ENCODE data around the gene DISC1. TPM values are rescaled to one million over a fixed set of nuclear protein-coding genes. Genes with fewer than 3 reads are reported as not detected.

DISC1 gene
- total RNA-seq, 3 donors from 2014 or later = 4.8 to 11.3 (median 8.9) TPM

GRCh38 chr1:231930257-231930947 lies 303.8 kb downstream of the DISC1 start:
- H3K4me3 ChIP-seq = no peak overlapping the region
- H3K4me1 ChIP-seq (ENCODE audit: low read depth) = peaks cover 8% of the 10 kb centered on the region
- peaks cover 6% of the 10 kb centered on the region for H3K9me3 ChIP-seq
- TF ChIP-seq, protein P1, sequence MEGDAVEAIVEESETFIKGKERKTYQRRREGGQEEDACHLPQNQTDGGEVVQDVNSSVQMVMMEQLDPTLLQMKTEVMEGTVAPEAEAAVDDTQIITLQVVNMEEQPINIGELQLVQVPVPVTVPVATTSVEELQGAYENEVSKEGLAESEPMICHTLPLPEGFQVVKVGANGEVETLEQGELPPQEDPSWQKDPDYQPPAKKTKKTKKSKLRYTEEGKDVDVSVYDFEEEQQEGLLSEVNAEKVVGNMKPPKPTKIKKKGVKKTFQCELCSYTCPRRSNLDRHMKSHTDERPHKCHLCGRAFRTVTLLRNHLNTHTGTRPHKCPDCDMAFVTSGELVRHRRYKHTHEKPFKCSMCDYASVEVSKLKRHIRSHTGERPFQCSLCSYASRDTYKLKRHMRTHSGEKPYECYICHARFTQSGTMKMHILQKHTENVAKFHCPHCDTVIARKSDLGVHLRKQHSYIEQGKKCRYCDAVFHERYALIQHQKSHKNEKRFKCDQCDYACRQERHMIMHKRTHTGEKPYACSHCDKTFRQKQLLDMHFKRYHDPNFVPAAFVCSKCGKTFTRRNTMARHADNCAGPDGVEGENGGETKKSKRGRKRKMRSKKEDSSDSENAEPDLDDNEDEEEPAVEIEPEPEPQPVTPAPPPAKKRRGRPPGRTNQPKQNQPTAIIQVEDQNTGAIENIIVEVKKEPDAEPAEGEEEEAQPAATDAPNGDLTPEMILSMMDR (IDR thresholded peaks at IDR 0.05) = no peak
- intact Hi-C loops (cut with DNase I, micrococcal nuclease) = no loop called here
- H3K36me3 ChIP-seq (ENCODE audit: low read depth) = no peaks in the 10 kb centered on the region
- DNase-seq = no peak
- no peak for ATAC-seq

GRCh38 chr1:231931146-231931545 lies 304.6 kb downstream of the DISC1 start:
- TF ChIP-seq, protein P1 (IDR thresholded peaks at IDR 0.05) = no peak
- ATAC-seq (no peak), DNase-seq (no peak)
- H3K4me3 ChIP-seq = no peak overlapping the region
- intact Hi-C loops (cut with DNase I, micrococcal nuclease) = no loop called here
- no peaks in the 10 kb centered on the region for H3K36me3 ChIP-seq (ENCODE audit: low read depth)
- H3K9me3 ChIP-seq = peaks cover 6% of the 10 kb centered on the region
- H3K4me1 ChIP-seq (ENCODE audit: low read depth) = peaks cover 11% of the 10 kb centered on the region

GRCh38 chr1:231931846-231932454 lies 305.4 kb downstream of the DISC1 start:
- ATAC-seq (no peak), DNase-seq (peak in 1 of 3 donors; percentile 21)
- intact Hi-C loops (cut with DNase I, micrococcal nuclease) = no loop called here
- TF ChIP-seq, protein P1 (IDR thresholded peaks at IDR 0.05) = peak; percentile 44
- no peak overlapping the region for H3K4me3 ChIP-seq
- H3K36me3 ChIP-seq (ENCODE audit: low read depth) = no peaks in the 10 kb centered on the region
- H3K9me3 ChIP-seq = peaks cover 6% of the 10 kb centered on the region
- peaks cover 12% of the 10 kb centered on the region for H3K4me1 ChIP-seq (ENCODE audit: low read depth)

DNA sequence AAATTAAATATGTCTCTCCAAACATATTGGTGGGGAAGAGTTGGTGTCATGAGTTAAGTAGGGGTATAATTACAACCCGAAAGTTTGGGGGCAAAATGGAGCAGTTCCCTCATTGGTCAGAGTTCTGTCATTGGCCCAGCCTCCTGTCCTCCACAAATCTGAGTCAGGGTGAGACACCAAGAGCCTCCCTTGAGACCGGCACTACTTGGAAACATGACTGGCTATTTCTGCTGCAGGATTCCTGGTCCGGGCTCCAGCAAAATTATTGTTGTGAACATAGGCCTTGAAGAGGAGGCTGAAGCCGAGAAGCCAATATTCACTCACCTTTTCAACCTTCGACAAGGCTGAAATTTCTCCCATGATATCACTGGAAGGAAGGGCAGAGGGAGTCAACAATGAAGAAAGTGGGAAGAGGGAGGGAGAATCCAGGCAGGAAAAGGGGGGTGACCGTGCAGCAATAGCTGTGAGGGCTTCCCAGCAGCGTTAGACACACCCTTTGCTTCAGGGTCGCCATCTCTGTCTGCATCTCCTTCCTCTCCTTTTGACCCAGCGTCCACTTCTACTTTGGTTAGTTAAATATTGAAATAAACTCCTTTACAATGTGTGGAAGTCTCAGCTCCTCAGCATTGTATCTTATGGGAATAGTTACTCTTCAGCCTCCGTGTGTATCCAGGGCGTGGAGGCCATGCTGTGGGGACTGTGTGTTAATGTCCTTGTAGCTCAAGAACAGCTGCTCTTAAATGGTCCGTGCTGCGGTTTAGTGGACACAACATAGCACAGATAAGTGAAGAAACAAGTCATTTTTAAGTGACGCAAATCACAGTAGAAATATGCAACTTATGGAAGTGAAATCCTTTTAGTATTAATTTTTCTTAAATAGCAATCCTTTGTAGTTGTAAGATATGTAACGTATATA lies 307.4 kb downstream of the DISC1 start:
- Histone ChIP-seq H3K4me3 (no peak overlapping the region), H3K36me3 (ENCODE audit: low read depth) (no peaks in the 10 kb centered on the region), H3K4me1 (ENCODE audit: low read depth) (peaks cover 16% of the 10 kb centered on the region), H3K9me3 (peaks cover 6% of the 10 kb centered on the region)
- TF ChIP-seq, protein P1 (IDR thresholded peaks at IDR 0.05) = no peak
- intact Hi-C loops (cut with DNase I, micrococcal nuclease) = no loop called here
- DNase-seq = peak in 1 of 3 donors; percentile 30
- peak; percentile 73 for ATAC-seq

DNA sequence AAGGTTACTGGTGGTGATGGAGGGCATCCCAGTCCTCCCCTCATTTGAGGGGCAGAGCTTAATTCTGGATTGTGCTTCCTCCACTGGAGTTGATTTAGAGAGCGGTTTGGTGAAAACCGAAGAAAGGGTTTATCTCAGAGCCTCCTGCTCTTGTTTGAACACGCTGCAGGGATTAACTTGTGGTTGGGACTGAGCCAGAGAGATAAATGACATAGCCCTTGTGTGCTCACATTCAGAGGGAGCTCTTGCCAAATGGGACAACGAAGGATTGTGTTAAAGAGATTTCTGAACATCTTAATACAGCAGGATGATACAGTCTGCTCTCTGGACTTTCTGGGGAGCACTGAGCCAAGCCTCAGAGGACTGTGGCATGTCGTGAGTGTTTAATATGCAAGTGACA lies 308.2 kb downstream of the DISC1 start:
- intact Hi-C loops (cut with DNase I, micrococcal nuclease) = no loop called here
- DNase-seq (peak in 1 of 3 donors; percentile 48), ATAC-seq (peak; percentile 81)
- TF ChIP-seq, protein P1 (IDR thresholded peaks at IDR 0.05) = no peak
- peaks cover 16% of the 10 kb centered on the region for H3K4me1 ChIP-seq (ENCODE audit: low read depth)
- peaks cover 6% of the 10 kb centered on the region for H3K9me3 ChIP-seq
- no peaks in the 10 kb centered on the region for H3K36me3 ChIP-seq (ENCODE audit: low read depth)
- H3K4me3 ChIP-seq = no peak overlapping the region
